Right cardiac atrium (tissue), 5 donors: ENCODE measurements around the gene SCN5A. TPM values are rescaled to one million over a fixed set of nuclear protein-coding genes. Genes with fewer than 3 reads are reported as not detected.

Source experiments
- ATAC-seq, 2 donors: fragments of 200-7000 bp; cut with Tn5 transposase; one replicate each; pipeline versions ENCODE4 v1.8.0 to v1.9.1; 2020; ENCODE audit warnings: moderate library complexity in 2 of 2, mild to moderate bottlenecking in 1 of 2
- DNase-seq, 3 donors: peaks; one replicate each; pipeline ENCODE4 v3.0.0-alpha.2; 2020
- H3K27ac ChIP-seq: one replicate; pipeline ENCODE4 v1.5.1; 2013; ENCODE audit warnings: mild to moderate bottlenecking, low read length, control low read depth, moderate library complexity
- H3K27me3 ChIP-seq: one replicate; pipeline ENCODE4 v1.6.1; 2013; ENCODE audit not compliant: control insufficient read depth, insufficient read depth
- H3K4me1 ChIP-seq: one replicate; pipeline ENCODE4 v1.6.1; 2013; ENCODE audit warnings: low read length; ENCODE audit not compliant: control insufficient read depth, insufficient read depth
- H3K4me3 ChIP-seq: one replicate; pipeline ENCODE4 v1.5.1; 2013; ENCODE audit warnings: low read length, control low read depth
- H3K9me3 ChIP-seq: one replicate; pipeline ENCODE4 v1.6.1; 2013; ENCODE audit warnings: low read length; ENCODE audit not compliant: control insufficient read depth
- WGBS: extraction: QIAGEN DNeasy Blood & Tissue Kit; methylation state at CpG from one replicate; pipeline ENCODE4 v1.1.7; 2013; 5-methylcytosine and 5-hydroxymethylcytosine counted together
- intact Hi-C, 4 donors: fragments of 100-400 bp; cut with DNase I; formaldehyde crosslinking; loops; one replicate each; pipeline versions ENCODE4 v1.11.0 to v1.14.0; 2022 to 2023
- polyA plus RNA-seq: library from polyadenylated mRNA; stranded (reverse); fragments of 200-250 nt; gene quantifications from one replicate; pipeline ENCODE4 v1.2.3, GENCODE V29; 2013
- total RNA-seq, 4 donors: library from RNA; stranded (reverse); fragmentation: NEBNext Ultra II Directional; extraction: Animal tissue kit (Norgen Biotek cat#: 25700); gene quantifications; one replicate each; pipeline ENCODE4 v1.2.1, GENCODE V29; 2021
- donor health status: healthy with polysubstance abuse.
- donor health status: DM: no; HTN: yes; CAD: no.
- donor health status: DM: no; HTN: no; CAD: no.
- donor health status: DM: no; HTN: yes; CAD: no; lungs with severe emphysema.
- donor health status: DM: yes; HTN: yes; CAD: no.

SCN5A gene
- total and polyA plus RNA-seq, 5 donors = 69.0 to 202 (median 134) TPM

DNA sequence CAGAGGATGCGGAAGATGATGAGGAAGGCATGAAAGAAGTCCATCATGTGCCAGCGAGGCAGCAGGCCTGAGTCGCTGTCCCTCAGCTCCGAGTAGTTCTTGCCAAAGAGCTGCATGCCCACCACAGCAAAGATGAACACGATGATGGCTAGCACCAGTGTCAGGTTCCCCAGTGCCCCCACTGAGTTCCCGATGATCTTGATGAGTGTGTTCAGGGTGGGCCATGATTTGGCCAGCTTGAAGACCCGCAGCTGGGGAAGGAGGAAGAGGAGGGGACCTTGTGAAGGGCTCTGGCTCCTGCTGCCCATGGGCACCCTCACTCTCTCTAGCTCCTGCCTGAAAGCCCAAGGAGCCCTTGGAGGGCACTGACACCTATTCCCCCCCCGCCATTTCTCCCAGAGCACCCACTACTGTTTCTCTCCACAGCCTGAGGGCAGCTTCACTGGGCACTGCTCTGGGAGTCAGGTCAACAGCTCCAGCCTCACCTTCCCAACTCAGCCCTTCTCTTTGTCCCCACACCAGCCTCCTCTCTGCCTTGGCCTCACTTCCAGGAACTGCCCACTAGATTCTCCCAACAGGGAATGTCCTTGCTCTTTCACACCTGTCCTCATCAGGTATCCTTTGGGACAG is 63.6 kb downstream of the SCN5A start:
- Histone ChIP-seq H3K9me3 (no peaks in the 10 kb centered on the region), H3K4me3 (no peak overlapping the region), H3K4me1 (peaks cover 7% of the 10 kb centered on the region), H3K27me3 (no peaks in the 10 kb centered on the region), H3K27ac (no peak overlapping the region)
- intact Hi-C loops = no loop called here
- ATAC-seq = no peak
- DNase-seq = no peak
- 92% methylated on average over 8 of the region's 8 CpGs for WGBS

- DNase-seq = no peak
- 84% methylated on average over 6 of the region's 6 CpGs for WGBS
- intact Hi-C loops = no loop called here
- H3K9me3 ChIP-seq = no peaks in the 10 kb centered on the region
- H3K4me3 ChIP-seq = no peak overlapping the region
- no peak for ATAC-seq
- H3K27ac ChIP-seq = no peak overlapping the region
- peaks cover 11% of the 10 kb centered on the region for H3K4me1 ChIP-seq
- no peaks in the 10 kb centered on the region for H3K27me3 ChIP-seq
Measured at GRCh38 chr3:38583688-38584087, 65.8 kb downstream of the SCN5A start.

- H3K9me3 ChIP-seq = no peaks in the 10 kb centered on the region
- no peak overlapping the region for H3K4me3 ChIP-seq
- intact Hi-C loops = no loop called here
- 31% methylated on average over 8 of the region's 8 CpGs for WGBS
- peaks cover 11% of the 10 kb centered on the region for H3K4me1 ChIP-seq
- DNase-seq (no peak), ATAC-seq (no peak)
- no peak overlapping the region for H3K27ac ChIP-seq
- H3K27me3 ChIP-seq = no peaks in the 10 kb centered on the region
Measured at GRCh38 chr3:38582941-38583645, 66.4 kb downstream of the SCN5A start.

- intact Hi-C loops = no loop called here
- DNase-seq = peak in 1 of 3 donors; percentile 45
- 78% methylated on average over 6 of the region's 6 CpGs for WGBS
- H3K9me3 ChIP-seq = no peaks in the 10 kb centered on the region
- H3K27ac ChIP-seq = no peak overlapping the region
- no peaks in the 10 kb centered on the region for H3K27me3 ChIP-seq
- no peak for ATAC-seq
- H3K4me3 ChIP-seq = no peak overlapping the region
- H3K4me1 ChIP-seq = peaks cover 14% of the 10 kb centered on the region
Measured at GRCh38 chr3:38582316-38582715, 67.2 kb downstream of the SCN5A start.

GRCh38 chr3:38581774-38582173 is 67.7 kb downstream of the SCN5A start:
- Histone ChIP-seq H3K27ac (peak overlapping the region; percentile 68), H3K9me3 (no peaks in the 10 kb centered on the region), H3K27me3 (no peaks in the 10 kb centered on the region), H3K4me3 (no peak overlapping the region), H3K4me1 (peaks cover 15% of the 10 kb centered on the region)
- 82% methylated on average over 2 of the region's 2 CpGs for WGBS
- ATAC-seq (no peak), DNase-seq (no peak)
- intact Hi-C loops = no loop called here

DNA sequence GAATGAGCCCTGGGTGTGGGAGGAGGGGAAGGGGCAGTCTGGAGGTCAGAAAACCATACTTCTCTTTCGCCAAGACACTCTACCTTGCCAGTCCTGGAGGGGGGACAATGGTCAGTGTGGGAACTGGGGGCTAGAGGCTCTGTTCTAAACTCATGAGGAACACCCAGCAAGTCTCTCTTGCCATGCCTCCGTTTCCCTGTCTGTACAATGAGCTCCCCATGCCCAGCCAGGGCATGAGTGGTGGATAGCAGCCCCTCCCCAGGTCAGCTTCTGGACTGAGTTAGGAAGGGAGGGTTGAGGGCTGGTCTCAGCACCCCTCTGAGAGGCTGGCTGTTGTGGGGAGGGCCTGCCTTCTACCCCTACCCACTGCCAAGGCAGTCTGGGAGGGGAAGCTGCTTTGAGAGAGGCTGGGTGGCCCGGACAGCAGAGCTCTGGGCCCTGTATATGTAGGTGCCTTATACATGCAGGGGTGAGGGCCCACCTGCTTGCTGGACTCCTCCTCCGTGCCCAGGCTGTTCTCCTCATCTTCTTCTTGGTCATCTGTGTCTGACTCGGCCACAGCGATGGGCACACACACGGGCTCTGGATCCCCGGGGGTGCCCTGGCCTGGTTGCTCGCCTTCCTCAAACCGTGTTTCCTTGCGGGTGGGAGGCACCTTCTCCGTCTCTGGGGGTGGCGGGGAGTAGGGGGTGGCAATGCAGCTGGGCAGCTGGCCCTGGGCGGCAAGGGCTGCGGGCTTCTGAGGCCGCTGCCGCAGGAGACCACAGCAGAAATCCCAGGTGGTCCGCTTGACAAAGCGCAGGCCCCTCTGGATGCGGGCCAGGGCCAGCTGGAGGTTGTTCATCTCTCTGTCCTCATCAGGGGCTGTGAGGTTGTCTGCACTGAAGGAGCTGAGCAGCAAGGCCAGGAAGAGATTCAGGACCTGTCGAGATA is 68.8 kb downstream of the SCN5A start:
- peak overlapping the region; percentile 85 for H3K27ac ChIP-seq
- ATAC-seq (peak; percentile 11 to 13), DNase-seq (peak in 2 of 3 donors; percentile 52 to 57)
- intact Hi-C loops = no loop called here
- WGBS = 54% methylated on average over 21 of the region's 21 CpGs
- peaks cover 15% of the 10 kb centered on the region for H3K4me1 ChIP-seq
- no peaks in the 10 kb centered on the region for H3K27me3 ChIP-seq
- no peaks in the 10 kb centered on the region for H3K9me3 ChIP-seq
- H3K4me3 ChIP-seq = no peak overlapping the region

- no peaks in the 10 kb centered on the region for H3K27me3 ChIP-seq
- WGBS = 55% methylated on average over 14 of the region's 14 CpGs
- no peaks in the 10 kb centered on the region for H3K9me3 ChIP-seq
- peak; percentile 49 to 77 (median 74) for DNase-seq
- ATAC-seq = peak; percentile 78 to 85
- H3K27ac ChIP-seq = peak overlapping the region; percentile 86
- intact Hi-C loops = no loop called here
- H3K4me1 ChIP-seq = peaks cover 15% of the 10 kb centered on the region
- no peak overlapping the region for H3K4me3 ChIP-seq
Measured at GRCh38 chr3:38579551-38580449, 69.7 kb downstream of the SCN5A start.

DNA sequence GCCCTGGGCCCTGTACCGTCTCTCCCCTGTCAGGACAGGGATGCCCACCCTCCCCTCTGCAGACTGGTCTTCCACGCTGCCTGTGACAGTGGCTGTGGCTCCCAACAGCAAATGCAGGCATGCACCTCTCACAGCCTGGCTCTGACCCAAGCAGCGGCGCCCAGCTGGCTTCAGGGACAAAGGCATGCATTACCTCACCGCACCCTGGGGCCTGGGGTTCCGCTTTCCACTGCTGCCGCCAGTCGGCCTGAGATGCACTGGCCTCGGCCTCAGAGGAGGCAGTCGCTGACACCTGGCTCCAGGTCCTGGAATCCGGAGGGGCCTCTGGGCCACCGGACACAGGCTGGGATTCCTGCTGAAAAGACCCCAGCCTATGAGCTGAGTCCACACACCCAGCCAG is 70.3 kb downstream of the SCN5A start:
- Histone ChIP-seq H3K27me3 (no peaks in the 10 kb centered on the region), H3K9me3 (no peaks in the 10 kb centered on the region), H3K4me3 (no peak overlapping the region), H3K27ac (peak overlapping the region; percentile 86), H3K4me1 (peaks cover 15% of the 10 kb centered on the region)
- ATAC-seq = peak; percentile 60 to 70
- 38% methylated on average over 12 of the region's 12 CpGs for WGBS
- intact Hi-C loops = no loop called here
- DNase-seq = peak; percentile 76 to 92 (median 87)

DNA sequence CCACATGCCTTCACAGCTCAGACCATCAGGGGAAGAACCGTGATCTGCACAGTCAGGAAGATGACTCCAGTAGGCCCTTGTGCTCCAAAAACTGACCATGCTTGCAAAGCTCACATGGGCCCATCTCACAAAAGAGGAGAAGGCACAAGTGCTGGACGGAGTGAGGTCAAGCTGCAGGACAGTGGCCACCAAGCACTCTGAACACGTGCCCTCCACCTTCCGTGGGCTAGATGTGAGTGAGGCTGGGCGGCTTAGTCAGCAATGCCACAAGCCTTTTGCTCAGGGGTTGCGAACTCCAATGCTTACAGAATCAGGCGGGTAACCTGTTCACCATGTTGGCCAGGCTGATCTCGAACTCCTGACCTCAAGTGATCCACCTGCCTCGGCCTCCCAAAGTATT is 70.9 kb downstream of the SCN5A start:
- no peaks in the 10 kb centered on the region for H3K9me3 ChIP-seq
- WGBS = 85% methylated on average over 9 of the region's 9 CpGs
- H3K4me3 ChIP-seq = no peak overlapping the region
- no peaks in the 10 kb centered on the region for H3K27me3 ChIP-seq
- no peak for ATAC-seq
- H3K4me1 ChIP-seq = peaks cover 15% of the 10 kb centered on the region
- intact Hi-C loops = no loop called here
- DNase-seq = no peak
- peak overlapping the region; percentile 21 for H3K27ac ChIP-seq

GRCh38 chr3:38578081-38578475 is 71.4 kb downstream of the SCN5A start:
- Histone ChIP-seq H3K27me3 (no peaks in the 10 kb centered on the region), H3K9me3 (no peaks in the 10 kb centered on the region), H3K4me3 (no peak overlapping the region), H3K4me1 (peaks cover 15% of the 10 kb centered on the region), H3K27ac (peak overlapping the region; percentile 44)
- no peak for DNase-seq
- ATAC-seq = no peak
- intact Hi-C loops = no loop called here
- WGBS = 77% methylated on average over 4 of the region's 4 CpGs
